SK-N-MC (cell line): ENCODE results near the gene CCL24.
"Not testable (repeated sequence)": the region's sequence is repeated elsewhere in the genome, so short reads cannot be mapped to it uniquely, and the experiment has no call there.

Experiments used
- DNase-seq: peaks from one replicate; pipeline ENCODE4 v3.0.0-alpha.2; 2011; ENCODE audit warnings: low read depth, low spot score
- H3K27ac ChIP-seq: fragments of 200-600 bp; sonication (generic); 2 replicates; pipeline ENCODE4 v1.5.1; 2016; ENCODE audit warnings: mixed run types
- H3K36me3 ChIP-seq: fragments of 200-600 bp; sonication (generic); 2 replicates; pipeline ENCODE4 v1.6.1; 2017; ENCODE audit warnings: antibody characterized with exemption, low read length, mixed read lengths; ENCODE audit not compliant: insufficient read depth
- H3K4me3 ChIP-seq: fragments of 200-600 bp; sonication (generic); 2 replicates; pipeline ENCODE4 v1.5.1; 2016
- H3K9ac ChIP-seq: fragments of 200-600 bp; sonication (generic); 2 replicates; pipeline ENCODE4 v1.8.0; 2017; ENCODE audit warnings: mixed run types, mixed read lengths; ENCODE audit not compliant: insufficient read length
- H3K9me3 ChIP-seq: fragments of 200-600 bp; sonication (generic); 2 replicates; pipeline ENCODE4 v1.6.1; 2017; ENCODE audit warnings: low read depth, mild to moderate bottlenecking, antibody characterized with exemption, low read length, moderate library complexity, mixed read lengths
- EZH2 ChIP-seq: fragments of 200-600 bp; sonication (generic); IDR thresholded peaks from one replicate; pipeline ENCODE4 v1.6.1; 2017; ENCODE audit warnings: antibody characterized with exemption
- FOXP2 ChIP-seq: optimal IDR thresholded peaks from 2 replicates; pipeline ENCODE3; 2011; ENCODE audit warnings: mild to moderate bottlenecking, moderate library complexity; ENCODE audit not compliant: insufficient read depth; ENCODE audit errors: extremely low read length, control extremely low read depth
- POLR2AphosphoS5 ChIP-seq: IDR thresholded peaks from 2 replicates; pipeline ENCODE4 v1.6.1; 2012; ENCODE audit warnings: mild to moderate bottlenecking, low read depth, low read length, borderline replicate concordance

The CCL24 gene

GRCh38 chr7:75844158-75844557, 30.6 kb upstream of the CCL24 start:
- H3K36me3 ChIP-seq, result no peaks in the 10 kb centered on the region
- no peak for TF ChIP-seq EZH2
- no peak for TF ChIP-seq POLR2AphosphoS5
- TF ChIP-seq FOXP2, result no peak
- no peak for DNase-seq
- H3K9ac ChIP-seq, result no peak overlapping the region
- no peak overlapping the region for H3K4me3 ChIP-seq
- H3K9me3 ChIP-seq, result no peaks in the 10 kb centered on the region
- no peak overlapping the region for H3K27ac ChIP-seq

- no peak for DNase-seq
- Histone ChIP-seq H3K9ac (no peak overlapping the region), H3K9me3 (no peaks in the 10 kb centered on the region), H3K4me3 (no peak overlapping the region), H3K27ac (no peak overlapping the region), H3K36me3 (no peaks in the 10 kb centered on the region)
- TF ChIP-seq FOXP2 (no peak), POLR2AphosphoS5 (no peak), EZH2 (no peak)
These were observed 30.1 kb upstream of the CCL24 start for GRCh38 chr7:75843613-75844116.

- Histone ChIP-seq H3K9ac (no peak overlapping the region), H3K27ac (no peak overlapping the region), H3K9me3 (no peaks in the 10 kb centered on the region), H3K4me3 (no peak overlapping the region), H3K36me3 (no peaks in the 10 kb centered on the region)
- TF ChIP-seq EZH2 (no peak), FOXP2 (peak; percentile 34), POLR2AphosphoS5 (no peak)
- DNase-seq, result peak; percentile 45
These were observed 29.3 kb upstream of the CCL24 start for GRCh38 chr7:75842836-75843446.

- H3K4me3 ChIP-seq, result no peak overlapping the region
- no peak overlapping the region for H3K27ac ChIP-seq
- no peak for DNase-seq
- no peaks in the 10 kb centered on the region for H3K9me3 ChIP-seq
- TF ChIP-seq POLR2AphosphoS5 (no peak), FOXP2 (no peak), EZH2 (no peak)
- no peak overlapping the region for H3K9ac ChIP-seq
- no peaks in the 10 kb centered on the region for H3K36me3 ChIP-seq
These were observed 26.4 kb upstream of the CCL24 start for GRCh38 chr7:75840029-75840428.

GRCh38 chr7:75838281-75838930, 24.8 kb upstream of the CCL24 start:
- H3K36me3 ChIP-seq, H3K4me3 ChIP-seq, H3K27ac ChIP-seq, H3K9me3 ChIP-seq, H3K9ac ChIP-seq, DNase-seq: not testable (repeated sequence)

GRCh38 chr7:75836798-75837197, 23.2 kb upstream of the CCL24 start:
- DNase-seq, result no peak
- Histone ChIP-seq H3K9ac (no peak overlapping the region), H3K9me3 (no peaks in the 10 kb centered on the region), H3K4me3 (no peak overlapping the region), H3K27ac (no peak overlapping the region), H3K36me3 (no peaks in the 10 kb centered on the region)
- TF ChIP-seq FOXP2 (no peak), EZH2 (no peak), POLR2AphosphoS5 (no peak)

GRCh38 chr7:75835688-75836285, 22.2 kb upstream of the CCL24 start:
- Histone ChIP-seq H3K27ac (no peak overlapping the region), H3K9me3 (no peaks in the 10 kb centered on the region), H3K36me3 (no peaks in the 10 kb centered on the region), H3K9ac (no peak overlapping the region), H3K4me3 (no peak overlapping the region)
- no peak for DNase-seq
- TF ChIP-seq EZH2 (no peak), FOXP2 (no peak), POLR2AphosphoS5 (no peak)

- H3K4me3 ChIP-seq, H3K36me3 ChIP-seq, H3K9me3 ChIP-seq, H3K9ac ChIP-seq, DNase-seq, H3K27ac ChIP-seq: not testable (repeated sequence)
These were observed 20.1 kb upstream of the CCL24 start for GRCh38 chr7:75833662-75834061.

GRCh38 chr7:75830978-75831377, 17.4 kb upstream of the CCL24 start:
- Histone ChIP-seq H3K36me3 (no peaks in the 10 kb centered on the region), H3K9ac (no peak overlapping the region), H3K9me3 (no peaks in the 10 kb centered on the region), H3K4me3 (no peak overlapping the region), H3K27ac (no peak overlapping the region)
- TF ChIP-seq EZH2 (no peak), POLR2AphosphoS5 (no peak), FOXP2 (no peak)
- no peak for DNase-seq

- not testable (repeated sequence) for H3K27ac ChIP-seq, DNase-seq, H3K36me3 ChIP-seq, H3K9ac ChIP-seq, H3K9me3 ChIP-seq, H3K4me3 ChIP-seq
These were observed 16.1 kb upstream of the CCL24 start for GRCh38 chr7:75829656-75830055.
